Fibroblast of skin of right quadriceps (primary cell): Measurements from ENCODE around the gene COL25A1.
"Not testable (repeated sequence)": the region's sequence is repeated elsewhere in the genome, so short reads cannot be mapped to it uniquely, and the experiment has no call there.

ENCODE experiments used
- DNase-seq: peaks from one replicate; pipeline ENCODE4 v3.0.0-alpha.2; 2013

The COL25A1 gene

DNA sequence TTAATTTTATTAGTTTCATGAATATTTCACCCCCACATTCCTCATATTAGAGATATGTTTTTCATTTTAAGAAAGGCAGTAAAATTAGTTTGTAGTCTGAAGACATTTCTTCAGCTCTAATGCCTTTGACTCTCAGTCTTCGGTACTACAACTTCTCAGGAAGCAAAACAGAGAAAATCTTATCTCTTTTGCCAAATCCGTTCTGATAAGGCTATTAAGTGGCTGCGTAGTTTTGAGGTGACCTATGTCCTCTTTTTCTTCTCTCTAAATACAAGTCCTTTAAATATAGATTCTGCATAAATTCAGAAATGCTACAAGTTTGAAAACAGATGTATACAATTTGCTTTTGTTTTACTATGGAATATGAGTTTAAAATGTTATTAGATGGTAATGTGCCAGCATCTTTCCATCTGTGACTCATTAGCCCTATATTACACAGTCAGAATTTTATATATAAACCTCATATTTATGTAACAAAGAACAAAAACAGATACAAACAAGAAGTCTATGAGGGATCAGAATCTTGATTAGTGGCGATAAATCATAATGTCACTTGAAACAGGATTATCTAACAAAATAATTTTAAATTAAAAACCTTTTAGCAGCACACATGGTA is 358.4 kb downstream of the COL25A1 start:
- no peak for DNase-seq

DNA sequence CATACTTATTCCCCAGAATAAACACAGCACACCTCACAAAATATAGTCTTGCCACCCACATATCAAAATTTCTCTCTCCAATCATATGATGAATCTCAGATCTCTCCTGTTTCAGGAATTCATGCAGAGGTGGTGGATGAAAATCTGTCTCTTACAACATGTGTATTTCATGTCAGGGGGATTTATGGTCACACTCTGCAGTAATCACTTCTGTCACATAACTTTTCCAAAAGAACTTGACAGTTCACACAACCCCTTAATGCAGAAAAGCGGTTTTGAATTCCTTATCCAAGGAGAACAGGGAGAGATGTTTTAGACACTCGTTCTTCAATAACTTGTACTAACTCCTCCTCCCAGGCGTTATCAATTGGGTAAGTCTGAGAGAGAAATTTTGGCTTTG is 359.1 kb downstream of the COL25A1 start:
- no peak for DNase-seq

DNA sequence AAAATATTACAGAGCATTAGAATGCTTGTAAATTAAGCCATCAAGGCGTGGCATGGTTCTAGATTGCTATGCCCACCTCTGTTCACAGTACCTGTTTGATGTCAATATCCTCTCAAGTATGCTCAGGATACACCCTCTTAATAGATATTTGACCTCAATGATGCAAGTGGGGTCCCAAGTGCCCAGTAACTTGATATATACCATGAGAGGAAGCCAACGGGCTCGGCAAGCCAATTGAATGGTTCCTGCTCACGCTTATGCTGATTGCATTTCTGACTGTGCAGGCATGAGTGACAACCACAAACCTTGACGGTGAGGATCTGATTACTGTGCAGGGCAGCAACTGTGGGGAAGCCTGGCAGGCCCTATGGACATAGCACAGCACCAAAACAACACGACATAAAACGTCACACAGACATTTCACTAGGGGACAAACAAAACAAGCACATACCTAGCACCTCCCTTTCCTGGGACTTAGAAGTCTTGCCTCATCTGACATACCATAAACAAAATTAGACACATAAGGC is 360.5 kb downstream of the COL25A1 start:
- no peak for DNase-seq

GRCh38 chr4:108940634-108941033 is 361.8 kb downstream of the COL25A1 start:
- no peak for DNase-seq

DNA sequence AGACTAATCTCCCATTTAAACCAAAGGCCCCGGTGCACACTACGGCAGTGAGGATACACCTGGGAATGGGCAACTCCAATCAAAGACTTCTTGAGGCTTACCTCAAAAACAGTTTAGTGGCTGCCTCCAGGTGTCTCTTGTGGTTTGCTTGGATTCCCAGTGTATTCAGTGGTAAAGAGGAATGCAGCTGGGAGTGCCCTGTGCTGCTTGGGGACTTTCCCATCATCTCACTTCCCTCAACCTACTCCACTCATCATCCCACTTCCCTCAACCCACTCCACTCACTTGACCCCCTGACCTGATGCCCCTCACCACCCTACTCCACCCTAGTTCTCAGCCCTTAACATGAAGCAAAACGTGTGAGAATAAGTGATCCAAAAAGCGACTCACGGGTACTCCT is 362.3 kb downstream of the COL25A1 start:
- DNase-seq: no peak

DNA sequence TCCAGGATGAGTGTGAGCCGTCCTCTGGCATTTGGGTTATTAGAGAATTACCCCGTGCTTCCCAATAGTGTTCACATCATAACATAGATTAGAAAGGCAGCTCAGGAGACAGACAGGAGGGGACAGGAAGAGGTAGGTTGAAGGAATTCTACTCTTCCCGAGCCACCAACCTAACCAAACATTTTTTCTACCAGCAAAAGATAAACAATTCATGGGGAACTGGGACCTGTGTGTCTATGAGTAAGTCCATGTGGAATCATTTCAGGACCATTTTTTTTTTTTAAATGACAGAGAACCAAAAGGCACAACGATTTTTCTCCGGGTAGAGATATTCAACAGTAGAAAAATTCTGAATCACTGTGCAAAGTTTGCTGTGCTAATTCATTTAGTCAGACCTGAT is 365.4 kb downstream of the COL25A1 start:
- peak; percentile 46 for DNase-seq

DNA sequence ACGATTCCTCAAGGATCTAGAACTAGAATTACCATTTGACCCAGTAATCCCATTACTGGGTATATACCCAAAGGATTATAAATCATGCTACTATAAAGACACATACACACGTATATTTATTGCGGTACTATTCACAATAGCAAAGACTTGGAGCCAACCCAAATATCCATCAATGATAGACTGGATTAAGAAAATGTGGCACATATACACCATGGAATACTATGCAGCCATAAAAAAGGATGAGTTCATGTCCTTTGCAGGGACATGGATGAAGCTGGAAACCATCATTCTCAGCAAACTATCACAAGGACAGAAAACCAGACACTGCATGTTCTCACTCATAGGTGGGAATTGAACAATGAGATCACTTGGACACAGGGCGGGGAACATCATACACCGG is 368.5 kb downstream of the COL25A1 start:
- DNase-seq: not testable (repeated sequence)

DNA sequence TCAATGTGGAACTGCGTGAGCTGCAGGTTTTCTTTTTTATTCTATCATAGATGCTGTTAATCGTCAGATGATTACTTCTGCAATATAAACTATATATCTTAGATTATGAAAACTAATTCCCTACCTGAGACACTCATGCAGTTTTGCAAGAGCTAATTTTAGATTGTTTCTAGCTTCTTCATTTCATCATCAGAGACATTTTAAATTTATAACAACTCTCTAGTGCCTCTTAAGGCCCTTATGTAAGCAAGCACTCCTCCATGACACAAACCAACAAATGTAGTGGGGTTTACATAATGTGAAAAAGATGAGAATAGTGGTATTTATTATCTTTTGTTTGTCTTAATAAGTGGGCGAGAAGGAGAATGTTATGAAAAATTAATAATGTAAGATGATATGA is 369.4 kb downstream of the COL25A1 start:
- no peak for DNase-seq

DNA sequence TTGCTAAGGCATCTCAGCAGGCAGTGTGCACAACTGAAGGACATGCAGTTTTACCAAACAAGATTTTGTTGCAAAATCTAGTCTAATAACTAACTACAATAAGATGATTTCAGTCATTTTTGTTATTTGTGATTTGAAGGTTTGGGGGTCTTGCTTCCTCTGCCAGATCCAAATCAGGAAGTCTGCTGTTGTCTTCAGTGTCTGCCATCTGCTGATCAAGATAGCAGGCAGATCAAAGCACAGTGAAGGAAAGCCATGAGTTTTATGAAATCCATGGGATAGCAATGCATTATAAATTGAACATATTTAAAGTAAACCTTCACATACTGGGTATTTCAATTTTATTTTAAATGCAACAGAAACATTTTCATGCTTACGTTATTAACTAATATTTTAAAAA is 370.5 kb downstream of the COL25A1 start:
- no peak for DNase-seq

- DNase-seq: no peak
These were observed 372.3 kb downstream of the COL25A1 start for GRCh38 chr4:108930186-108930585.

DNA sequence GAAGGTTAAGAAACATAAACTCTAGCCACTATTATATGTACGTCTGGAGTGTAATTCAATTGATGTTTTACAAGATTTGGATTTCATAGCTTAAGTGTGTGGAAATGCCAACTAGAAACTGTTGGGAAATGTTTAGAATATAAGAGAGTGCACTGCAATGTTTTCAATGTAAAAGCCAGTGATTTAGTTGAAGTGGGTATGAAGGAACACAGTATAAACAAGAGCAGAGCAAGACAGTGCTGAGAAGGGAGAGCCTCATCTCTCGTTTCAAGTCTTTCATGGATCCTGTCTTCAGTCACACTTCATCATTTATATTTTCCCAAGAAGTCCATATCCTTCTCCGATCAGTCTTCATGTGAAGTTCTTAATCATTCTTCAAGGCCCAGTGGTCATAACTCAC is 375.7 kb downstream of the COL25A1 start:
- DNase-seq: no peak

GRCh38 chr4:108926061-108926460 is 376.4 kb downstream of the COL25A1 start:
- peak; percentile 9 for DNase-seq

DNA sequence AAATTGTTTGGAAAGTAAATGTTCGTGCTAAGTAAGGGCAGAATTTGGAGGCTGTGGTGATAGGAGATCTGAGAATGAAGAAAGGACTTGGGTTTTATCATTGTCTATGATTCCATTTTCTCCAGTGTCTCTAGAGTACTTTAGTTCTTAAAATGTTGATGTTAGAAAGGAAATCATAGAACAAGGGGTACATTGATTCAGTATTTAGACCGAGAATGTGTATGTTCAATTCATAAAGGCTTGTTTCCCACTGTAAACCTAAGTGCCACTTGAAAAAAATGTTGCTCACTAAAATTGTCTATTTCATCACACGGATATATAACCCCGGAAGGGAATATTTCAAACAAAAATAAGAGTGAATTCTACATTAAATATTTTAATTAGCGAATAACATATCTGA is 380.3 kb downstream of the COL25A1 start:
- no peak for DNase-seq

DNA sequence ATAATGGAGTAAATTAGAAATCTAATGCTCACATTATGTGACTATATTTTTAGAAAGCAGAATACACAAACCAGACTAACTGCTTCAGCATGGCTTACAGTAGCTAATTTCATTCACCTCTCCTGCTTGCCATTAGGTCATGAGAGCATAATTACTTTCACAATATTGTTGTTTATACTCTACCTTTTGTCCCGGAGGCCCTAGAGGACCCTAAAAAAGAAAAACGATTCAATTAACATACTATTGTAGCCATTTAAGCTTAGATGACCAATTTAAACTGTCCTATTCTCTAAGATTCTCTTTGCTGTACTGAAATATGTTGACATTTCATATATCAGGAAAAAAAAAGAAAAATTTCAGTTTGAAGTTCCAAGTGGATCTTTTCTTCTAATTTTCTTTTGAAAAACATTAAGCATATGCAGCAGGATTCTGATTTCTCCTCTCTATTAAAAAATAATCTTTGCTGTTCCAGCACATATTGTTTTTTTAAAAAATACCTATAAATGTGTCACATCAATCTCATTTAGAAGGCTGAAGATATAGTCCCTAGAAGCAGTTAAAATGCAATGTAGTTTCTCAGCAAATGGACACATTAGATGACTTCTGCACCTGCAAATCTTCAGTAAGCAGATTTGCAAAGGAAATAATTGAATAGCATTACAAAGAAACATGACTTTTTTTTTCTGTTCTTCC is 381.9 kb downstream of the COL25A1 start:
- no peak for DNase-seq

DNA sequence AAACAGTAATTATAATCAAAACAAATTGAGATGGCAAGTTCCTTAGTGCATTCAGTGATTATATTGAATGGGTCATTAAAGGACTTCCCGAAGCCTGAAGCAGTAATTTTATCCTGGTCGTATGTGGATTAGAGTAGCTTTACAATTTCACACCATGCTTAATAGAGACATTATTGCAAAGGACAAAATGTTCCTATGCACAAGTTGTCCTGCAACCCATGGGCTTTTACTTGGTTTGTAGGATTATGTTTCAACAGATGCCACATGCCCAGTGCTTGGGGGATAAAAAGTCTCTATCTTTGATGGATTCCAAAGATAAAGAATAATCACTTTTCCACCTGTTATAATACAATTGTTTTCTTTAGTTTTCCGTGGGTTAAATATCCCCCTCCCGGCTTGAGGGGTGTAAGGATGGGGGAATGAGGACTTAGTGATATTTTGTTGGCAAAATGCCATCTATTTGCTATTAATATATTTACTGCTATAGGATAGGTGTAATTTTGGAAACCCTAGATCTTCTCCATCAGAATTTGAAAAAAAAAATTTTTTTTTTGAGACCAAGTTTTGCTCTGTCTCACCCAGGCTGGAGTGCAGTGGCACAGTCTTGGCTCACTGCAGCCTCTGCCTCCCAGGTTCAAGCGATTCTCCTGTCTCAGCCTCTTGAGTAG is 383.1 kb downstream of the COL25A1 start:
- no peak for DNase-seq

DNA sequence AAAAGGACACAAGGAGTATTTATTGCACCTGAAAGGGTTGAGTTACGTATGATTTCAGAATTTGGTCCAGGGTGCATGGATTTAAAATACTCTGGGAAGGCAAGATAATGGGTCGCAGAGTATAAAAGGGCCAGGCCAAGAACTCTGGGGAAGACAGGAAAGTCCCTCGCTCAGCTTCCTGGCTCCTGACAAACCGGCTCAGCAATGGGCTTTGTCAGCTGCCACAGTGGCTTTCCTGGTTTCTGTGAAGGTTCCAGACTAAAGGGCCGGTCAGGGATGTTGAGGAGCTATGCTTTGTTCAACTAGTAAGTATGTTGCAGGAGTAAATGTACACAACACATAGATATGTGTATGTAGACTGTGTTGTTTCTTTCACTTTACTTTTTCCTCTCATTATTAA is 385.2 kb downstream of the COL25A1 start:
- DNase-seq: no peak

DNA sequence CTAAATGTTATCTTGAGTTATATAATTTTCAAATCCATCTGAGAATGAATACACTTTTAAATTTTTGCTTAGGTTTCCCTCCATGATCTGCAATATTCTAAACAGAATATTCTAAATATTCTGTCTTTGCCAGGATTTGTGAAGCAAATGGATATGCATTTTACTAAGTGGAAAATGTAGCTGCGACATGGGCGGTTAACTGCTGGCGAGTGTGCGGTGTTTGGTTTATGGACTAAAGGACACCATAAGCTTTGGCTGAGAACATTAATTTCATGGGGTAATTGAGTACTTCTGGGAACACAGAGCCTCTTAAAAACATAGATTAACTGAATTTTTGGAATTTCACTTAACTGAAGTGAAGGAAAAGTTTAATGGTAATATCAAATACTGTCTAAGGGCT is 385.8 kb downstream of the COL25A1 start:
- DNase-seq: no peak

DNA sequence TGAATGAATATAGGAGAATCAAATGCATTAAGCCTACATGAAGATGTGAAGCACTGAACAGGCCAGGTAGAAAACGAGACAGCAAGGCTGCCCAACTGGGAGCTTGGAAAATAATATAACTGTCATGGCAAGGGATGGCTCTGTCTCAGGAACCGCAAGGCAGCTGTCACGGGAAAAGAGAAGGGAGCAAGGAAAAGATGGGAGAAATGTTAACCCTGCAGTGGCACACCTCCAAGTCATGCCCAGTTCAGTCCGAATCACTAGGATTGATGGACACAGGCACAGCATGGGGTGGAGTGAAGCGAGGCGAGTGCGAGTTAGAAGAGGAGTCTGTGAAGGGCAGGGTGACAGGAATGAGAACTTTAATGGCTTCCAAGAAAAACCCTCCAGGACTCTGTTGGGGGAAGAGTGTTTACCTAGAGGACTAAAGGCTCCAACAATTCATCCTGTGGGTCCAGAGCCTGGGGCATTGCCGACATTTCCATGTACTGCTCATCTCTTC is 395.5 kb downstream of the COL25A1 start:
- no peak for DNase-seq

- DNase-seq: no peak
These were observed 396.5 kb downstream of the COL25A1 start for GRCh38 chr4:108906006-108906405.

GRCh38 chr4:108903464-108904221 is 398.8 kb downstream of the COL25A1 start:
- no peak for DNase-seq

DNA sequence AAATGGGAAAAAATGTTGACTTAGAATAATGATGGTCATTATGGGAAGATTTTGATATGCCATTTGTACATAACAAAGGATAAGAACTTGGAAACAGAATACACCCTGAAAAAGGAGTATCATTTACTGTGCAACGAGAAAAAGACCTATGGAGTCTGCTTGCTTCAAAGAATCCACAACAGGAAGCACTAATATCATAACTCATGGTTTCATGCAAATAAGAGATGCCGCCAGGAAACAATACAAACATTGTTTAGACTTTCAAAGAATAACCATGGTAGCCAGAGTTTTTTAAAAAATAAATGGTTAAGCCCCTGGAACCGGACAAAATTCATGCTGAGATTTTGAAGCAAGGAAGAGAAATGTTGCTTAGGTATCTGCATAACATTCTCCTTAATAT is 399.7 kb downstream of the COL25A1 start:
- no peak for DNase-seq

DNA sequence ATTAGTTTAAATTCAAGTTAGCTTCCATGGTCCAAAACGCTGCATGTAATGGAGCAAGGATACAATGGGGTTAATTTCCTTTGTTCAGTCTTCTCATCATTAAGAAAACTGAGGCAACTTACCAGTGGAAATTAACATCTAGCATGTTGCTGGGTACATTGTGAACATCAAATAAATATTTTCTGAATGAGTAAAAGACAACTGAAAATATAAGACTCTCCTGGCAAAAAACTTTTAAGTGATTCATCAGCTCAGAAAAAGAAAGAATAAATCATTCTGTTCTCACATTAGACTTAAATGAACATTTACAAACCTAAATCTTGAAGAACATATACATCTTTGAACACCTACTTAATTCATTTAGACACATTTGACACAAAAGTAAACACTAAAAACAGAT is 401.2 kb downstream of the COL25A1 start:
- DNase-seq: peak; percentile 57

DNA sequence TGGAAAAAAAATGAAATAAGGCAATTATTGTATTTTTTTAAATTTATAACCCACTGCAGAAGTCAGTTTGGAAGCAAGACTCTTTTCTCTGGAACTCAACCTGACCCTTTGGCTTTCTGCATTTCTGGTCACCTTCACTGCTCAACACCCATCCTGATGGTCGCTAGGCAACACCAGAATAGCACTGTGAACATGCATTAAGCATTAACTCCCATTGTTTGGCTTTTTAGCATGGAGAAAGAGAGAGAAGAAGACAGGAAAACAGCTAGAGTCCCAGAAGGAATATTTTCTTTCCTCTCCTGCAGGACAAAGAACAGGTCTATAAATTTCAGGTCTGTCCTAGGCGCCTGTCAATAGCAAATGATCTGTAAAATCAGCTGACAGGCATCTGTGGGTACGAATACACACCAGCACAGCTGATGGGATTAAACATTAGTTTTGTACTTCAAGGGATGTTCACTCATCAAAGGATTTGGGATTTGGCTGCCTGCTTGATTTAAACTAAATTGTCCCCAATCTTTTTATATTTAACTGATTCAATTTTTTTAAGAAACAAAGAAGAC is 402.4 kb downstream of the COL25A1 start:
- DNase-seq: no peak
